Measurements from ENCODE around the gene TCEA2.

Gene TCEA2

DNA sequence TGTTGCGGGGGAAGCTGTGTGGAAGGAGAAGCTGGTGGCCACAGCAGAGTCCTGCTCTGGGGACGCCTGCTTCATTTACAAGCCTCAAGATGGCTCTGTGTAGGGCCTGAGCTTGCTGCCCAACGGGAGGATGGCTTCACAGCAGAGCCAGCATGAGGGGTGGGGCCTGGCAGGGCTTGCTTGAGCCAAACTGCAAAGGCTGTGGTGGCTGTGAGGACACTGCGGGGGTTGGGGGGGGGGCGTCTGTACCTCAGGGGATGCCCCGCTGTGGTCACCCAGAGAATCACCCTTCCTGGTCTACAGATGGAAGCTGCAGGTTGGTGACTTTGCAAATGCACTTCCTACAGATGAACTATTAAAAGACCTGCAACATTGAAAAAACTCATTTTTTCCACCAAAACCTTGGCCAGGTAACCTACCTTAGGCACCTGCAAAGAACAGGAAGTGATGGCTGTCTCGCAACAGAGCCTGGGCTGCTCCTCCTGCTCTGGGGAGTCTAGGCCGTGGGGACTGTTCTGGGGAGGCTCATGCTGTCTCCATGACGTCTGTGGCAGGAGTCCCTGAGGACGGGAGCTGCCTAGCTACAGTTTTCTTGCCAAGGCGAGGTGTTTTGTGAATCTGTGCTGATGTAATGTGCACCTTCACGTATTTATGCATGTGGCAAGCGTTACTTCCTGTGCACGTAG is 37.0 kb downstream of the TCEA2 start:
- no peaks in the 10 kb centered on the region for H3K9me3 ChIP-seq
- TF ChIP-seq, protein P1, sequence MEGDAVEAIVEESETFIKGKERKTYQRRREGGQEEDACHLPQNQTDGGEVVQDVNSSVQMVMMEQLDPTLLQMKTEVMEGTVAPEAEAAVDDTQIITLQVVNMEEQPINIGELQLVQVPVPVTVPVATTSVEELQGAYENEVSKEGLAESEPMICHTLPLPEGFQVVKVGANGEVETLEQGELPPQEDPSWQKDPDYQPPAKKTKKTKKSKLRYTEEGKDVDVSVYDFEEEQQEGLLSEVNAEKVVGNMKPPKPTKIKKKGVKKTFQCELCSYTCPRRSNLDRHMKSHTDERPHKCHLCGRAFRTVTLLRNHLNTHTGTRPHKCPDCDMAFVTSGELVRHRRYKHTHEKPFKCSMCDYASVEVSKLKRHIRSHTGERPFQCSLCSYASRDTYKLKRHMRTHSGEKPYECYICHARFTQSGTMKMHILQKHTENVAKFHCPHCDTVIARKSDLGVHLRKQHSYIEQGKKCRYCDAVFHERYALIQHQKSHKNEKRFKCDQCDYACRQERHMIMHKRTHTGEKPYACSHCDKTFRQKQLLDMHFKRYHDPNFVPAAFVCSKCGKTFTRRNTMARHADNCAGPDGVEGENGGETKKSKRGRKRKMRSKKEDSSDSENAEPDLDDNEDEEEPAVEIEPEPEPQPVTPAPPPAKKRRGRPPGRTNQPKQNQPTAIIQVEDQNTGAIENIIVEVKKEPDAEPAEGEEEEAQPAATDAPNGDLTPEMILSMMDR (IDR thresholded peaks at IDR 0.05) = no peak
- H3K4me1 ChIP-seq (ENCODE audit: control insufficient read depth in 1 of 2, insufficient read depth in 1 of 2, low read depth in 1 of 2, low read length in 1 of 2) = peaks cover 4 to 16% of the 10 kb centered on the region in 2 experiments
- no peak overlapping the region for H3K27ac ChIP-seq
- H3K27me3 ChIP-seq = peaks cover 44% of the 10 kb centered on the region
- peaks cover 62% of the 10 kb centered on the region for H3K36me3 ChIP-seq
- H3K4me3 ChIP-seq (ENCODE audit: low read depth in 1 of 2, low read length in 1 of 2) = no peak overlapping the region

DNA sequence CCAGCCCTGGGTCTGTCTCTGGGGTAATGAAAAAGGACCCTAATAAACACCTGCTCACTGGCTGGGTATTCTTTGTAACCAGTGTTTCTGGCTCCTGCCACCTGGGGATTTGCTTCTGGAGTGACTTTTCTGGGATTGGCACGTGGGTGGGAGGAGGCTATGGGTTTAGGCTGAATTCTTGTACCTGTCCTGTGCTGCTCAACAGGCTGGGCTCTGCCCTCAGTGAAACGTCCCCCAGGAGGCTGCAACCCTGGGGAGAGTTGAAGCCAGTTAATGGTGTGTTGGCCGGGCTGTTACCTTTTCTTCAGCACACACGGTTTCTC is 37.5 kb downstream of the TCEA2 start:
- H3K27me3 ChIP-seq = peaks cover 46% of the 10 kb centered on the region
- H3K27ac ChIP-seq = no peak overlapping the region
- TF ChIP-seq, protein P1 (IDR thresholded peaks at IDR 0.05) = no peak
- H3K4me3 ChIP-seq (ENCODE audit: low read depth in 1 of 2, low read length in 1 of 2) = no peak overlapping the region
- peaks cover 59% of the 10 kb centered on the region for H3K36me3 ChIP-seq
- no peaks in the 10 kb centered on the region for H3K9me3 ChIP-seq
- H3K4me1 ChIP-seq (ENCODE audit: control insufficient read depth in 1 of 2, insufficient read depth in 1 of 2, low read depth in 1 of 2, low read length in 1 of 2) = peaks cover 4 to 16% of the 10 kb centered on the region in 2 experiments

- Histone ChIP-seq H3K9me3 (no peaks in the 10 kb centered on the region), H3K36me3 (peaks cover 53% of the 10 kb centered on the region), H3K4me1 (ENCODE audit: control insufficient read depth in 1 of 2, insufficient read depth in 1 of 2, low read depth in 1 of 2, low read length in 1 of 2) (peaks cover 4 to 16% of the 10 kb centered on the region in 2 experiments), H3K27ac (no peak overlapping the region), H3K4me3 (ENCODE audit: low read depth in 1 of 2, low read length in 1 of 2) (no peak overlapping the region), H3K27me3 (peaks cover 46% of the 10 kb centered on the region)
- TF ChIP-seq, protein P1 (IDR thresholded peaks at IDR 0.05) = no peak
Observed at GRCh38 chr20:64100946-64101688, 38.1 kb downstream of the TCEA2 start.

DNA sequence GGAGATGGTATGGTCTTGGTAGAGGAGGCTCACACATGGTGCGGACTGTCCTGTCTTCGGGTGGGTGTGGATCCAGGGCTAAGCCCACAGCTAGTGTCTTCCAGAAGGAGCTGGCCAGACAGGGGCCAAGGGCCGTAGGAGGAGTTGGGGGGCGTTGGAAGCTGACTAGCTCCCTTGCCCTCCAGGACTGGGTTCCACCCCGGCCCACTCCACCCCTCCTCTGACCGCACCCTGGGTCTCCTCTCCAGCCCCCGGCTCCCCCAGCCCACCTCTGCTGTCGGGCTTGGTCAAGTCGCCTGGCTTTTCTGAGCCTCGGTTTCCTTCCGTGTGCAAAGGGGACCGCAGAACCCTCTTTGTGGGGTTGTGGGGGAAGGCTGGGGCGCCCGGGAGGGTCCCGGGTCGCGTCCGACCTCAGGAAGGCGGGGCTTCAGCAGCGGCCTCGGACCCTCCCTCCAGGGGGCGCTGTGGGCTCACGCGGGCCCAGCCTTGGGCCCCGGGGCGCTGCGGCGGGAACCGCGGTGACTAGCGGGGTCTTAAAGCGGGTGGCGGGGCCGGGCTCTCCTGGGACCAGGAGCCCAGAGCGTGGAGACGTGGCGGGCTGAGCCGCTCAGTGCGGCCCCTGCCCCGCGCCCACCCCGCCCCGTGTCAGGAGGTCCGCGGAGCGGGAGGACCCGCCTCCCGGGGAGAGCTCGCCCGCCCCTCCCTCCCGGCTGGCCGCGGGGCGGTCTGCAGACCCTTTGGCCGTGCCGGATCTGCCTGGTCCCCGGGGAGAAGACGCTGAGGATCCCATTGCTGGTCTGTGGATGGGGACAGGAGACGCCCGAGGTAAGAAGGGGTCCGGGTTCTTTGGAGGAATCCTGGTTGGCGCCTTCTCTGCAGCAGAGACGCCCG is 39.0 kb downstream of the TCEA2 start:
- H3K27ac ChIP-seq = no peak overlapping the region
- H3K4me1 ChIP-seq (ENCODE audit: control insufficient read depth in 1 of 2, insufficient read depth in 1 of 2, low read depth in 1 of 2, low read length in 1 of 2) = peaks cover 4 to 16% of the 10 kb centered on the region in 2 experiments
- no peaks in the 10 kb centered on the region for H3K9me3 ChIP-seq
- peaks cover 44% of the 10 kb centered on the region for H3K36me3 ChIP-seq
- TF ChIP-seq, protein P1 (IDR thresholded peaks at IDR 0.05) = peak; percentile 73
- peak overlapping the region in 1 of 2 experiments; percentile 35 for H3K4me3 ChIP-seq (ENCODE audit: low read depth in 1 of 2, low read length in 1 of 2)
- peaks cover 54% of the 10 kb centered on the region for H3K27me3 ChIP-seq

GRCh38 chr20:64102647-64103354 is 39.8 kb downstream of the TCEA2 start:
- H3K9me3 ChIP-seq = no peaks in the 10 kb centered on the region
- TF ChIP-seq, protein P1 (IDR thresholded peaks at IDR 0.05) = no peak
- H3K36me3 ChIP-seq = peaks cover 36% of the 10 kb centered on the region
- H3K4me3 ChIP-seq (ENCODE audit: low read depth in 1 of 2, low read length in 1 of 2) = no peak overlapping the region
- H3K27ac ChIP-seq = no peak overlapping the region
- H3K27me3 ChIP-seq = peaks cover 62% of the 10 kb centered on the region
- peaks cover 5 to 18% of the 10 kb centered on the region in 2 experiments for H3K4me1 ChIP-seq (ENCODE audit: control insufficient read depth in 1 of 2, insufficient read depth in 1 of 2, low read depth in 1 of 2, low read length in 1 of 2)

All from neutrophil (primary cell).